ENCODE data around the gene GNAQ.

The GNAQ gene

DNA sequence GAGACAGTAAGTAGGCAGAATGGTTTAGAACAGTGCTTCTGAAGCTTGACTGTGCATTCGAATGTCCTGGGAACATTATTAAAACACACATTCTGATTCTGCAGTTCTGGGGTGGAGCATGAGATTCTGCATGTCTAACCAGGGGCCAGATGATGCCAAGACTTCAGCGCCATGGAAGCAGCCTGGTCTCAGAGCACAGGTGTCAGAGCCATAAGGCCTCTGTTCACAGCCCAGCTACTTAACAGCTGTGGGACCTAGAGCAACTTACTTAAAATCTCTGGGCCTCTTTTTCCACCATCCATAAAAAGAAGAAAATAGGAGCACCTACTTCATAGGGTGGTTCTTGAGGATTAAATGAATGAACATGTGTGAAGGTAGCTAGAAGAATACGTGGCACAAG is 84.0 kb downstream of the GNAQ start:
- DNase-seq (ENCODE audit: low read depth) = no peak
- TF ChIP-seq, protein P1, sequence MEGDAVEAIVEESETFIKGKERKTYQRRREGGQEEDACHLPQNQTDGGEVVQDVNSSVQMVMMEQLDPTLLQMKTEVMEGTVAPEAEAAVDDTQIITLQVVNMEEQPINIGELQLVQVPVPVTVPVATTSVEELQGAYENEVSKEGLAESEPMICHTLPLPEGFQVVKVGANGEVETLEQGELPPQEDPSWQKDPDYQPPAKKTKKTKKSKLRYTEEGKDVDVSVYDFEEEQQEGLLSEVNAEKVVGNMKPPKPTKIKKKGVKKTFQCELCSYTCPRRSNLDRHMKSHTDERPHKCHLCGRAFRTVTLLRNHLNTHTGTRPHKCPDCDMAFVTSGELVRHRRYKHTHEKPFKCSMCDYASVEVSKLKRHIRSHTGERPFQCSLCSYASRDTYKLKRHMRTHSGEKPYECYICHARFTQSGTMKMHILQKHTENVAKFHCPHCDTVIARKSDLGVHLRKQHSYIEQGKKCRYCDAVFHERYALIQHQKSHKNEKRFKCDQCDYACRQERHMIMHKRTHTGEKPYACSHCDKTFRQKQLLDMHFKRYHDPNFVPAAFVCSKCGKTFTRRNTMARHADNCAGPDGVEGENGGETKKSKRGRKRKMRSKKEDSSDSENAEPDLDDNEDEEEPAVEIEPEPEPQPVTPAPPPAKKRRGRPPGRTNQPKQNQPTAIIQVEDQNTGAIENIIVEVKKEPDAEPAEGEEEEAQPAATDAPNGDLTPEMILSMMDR (conservative IDR thresholded peaks at IDR 0.05; ENCODE audit: low read depth, low read length) = no peak
- H3K4me3 ChIP-seq (ENCODE audit: low read length) = no peak overlapping the region

DNA sequence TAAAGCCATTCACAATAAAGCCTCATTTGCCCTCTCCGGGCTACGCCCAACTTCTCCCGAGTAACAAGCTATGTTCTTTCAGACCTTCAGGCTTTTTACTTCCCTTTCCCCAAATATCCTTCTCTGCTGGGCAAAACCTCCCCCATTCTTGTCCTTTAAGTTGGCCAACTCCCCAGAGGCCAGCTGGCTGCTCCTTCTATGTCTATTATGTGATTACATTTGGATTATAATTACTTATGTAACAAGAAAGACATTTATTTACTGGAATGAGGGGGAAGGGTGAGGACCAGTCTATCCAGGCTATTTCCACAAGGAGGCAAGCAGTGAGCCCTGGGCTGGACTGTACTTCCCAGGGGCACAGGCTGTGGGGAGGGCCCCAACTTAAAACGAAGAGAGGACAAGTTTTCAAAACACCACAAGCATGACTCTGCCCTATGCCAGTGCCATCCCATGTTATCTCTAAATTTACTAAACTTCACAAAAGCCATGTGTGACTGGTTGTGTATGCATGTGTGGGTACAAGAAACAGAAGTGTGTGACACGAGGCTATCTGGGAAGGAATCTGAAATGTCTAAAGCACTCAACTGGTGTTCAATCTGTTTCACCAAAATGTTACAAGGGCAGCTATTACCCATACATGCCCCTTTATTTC is 84.5 kb downstream of the GNAQ start:
- no peak overlapping the region for H3K4me3 ChIP-seq (ENCODE audit: low read length)
- TF ChIP-seq, protein P1 (conservative IDR thresholded peaks at IDR 0.05; ENCODE audit: low read depth, low read length) = no peak
- no peak for DNase-seq (ENCODE audit: low read depth)

DNA sequence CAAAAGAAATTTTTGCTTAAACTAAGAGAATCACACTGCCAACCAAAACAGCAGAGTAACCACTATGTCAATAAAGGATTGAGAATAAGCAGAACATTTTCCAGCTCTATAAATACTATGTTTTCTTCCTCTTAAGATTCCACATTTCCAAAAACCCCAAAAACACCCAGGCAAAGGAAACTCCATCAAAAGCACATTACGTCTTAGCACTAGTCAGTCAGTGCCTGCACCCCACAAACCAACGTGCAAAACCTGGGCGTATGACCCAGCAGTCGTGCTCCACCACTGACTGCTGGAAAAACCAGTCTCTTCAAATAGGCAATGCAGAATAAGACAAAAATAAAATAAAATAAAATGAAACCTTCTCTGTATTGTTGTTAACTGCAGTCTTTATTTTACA is 85.3 kb downstream of the GNAQ start:
- no peak overlapping the region for H3K4me3 ChIP-seq (ENCODE audit: low read length)
- TF ChIP-seq, protein P1 (conservative IDR thresholded peaks at IDR 0.05; ENCODE audit: low read depth, low read length) = no peak
- no peak for DNase-seq (ENCODE audit: low read depth)

DNA sequence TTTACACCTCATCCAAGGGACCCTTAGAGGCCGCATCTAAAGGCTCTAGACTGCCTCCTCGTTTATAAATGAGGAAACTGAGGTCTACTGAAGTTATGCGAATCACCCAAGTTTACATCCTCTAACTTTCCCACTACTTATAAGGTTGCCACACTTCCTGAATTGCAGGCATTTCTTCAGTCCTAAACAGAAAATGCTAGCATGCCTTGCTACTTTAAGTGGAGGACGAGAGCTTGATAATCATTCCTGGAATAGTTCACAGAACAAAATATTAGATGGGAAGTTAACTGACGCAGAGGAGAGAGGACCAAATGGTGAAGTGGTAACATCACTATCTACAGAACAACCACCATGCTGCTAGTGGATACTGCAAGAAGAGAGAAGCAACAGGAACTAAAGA is 85.8 kb downstream of the GNAQ start:
- DNase-seq (ENCODE audit: low read depth) = no peak
- H3K4me3 ChIP-seq (ENCODE audit: low read length) = no peak overlapping the region
- TF ChIP-seq, protein P1 (conservative IDR thresholded peaks at IDR 0.05; ENCODE audit: low read depth, low read length) = no peak

DNA sequence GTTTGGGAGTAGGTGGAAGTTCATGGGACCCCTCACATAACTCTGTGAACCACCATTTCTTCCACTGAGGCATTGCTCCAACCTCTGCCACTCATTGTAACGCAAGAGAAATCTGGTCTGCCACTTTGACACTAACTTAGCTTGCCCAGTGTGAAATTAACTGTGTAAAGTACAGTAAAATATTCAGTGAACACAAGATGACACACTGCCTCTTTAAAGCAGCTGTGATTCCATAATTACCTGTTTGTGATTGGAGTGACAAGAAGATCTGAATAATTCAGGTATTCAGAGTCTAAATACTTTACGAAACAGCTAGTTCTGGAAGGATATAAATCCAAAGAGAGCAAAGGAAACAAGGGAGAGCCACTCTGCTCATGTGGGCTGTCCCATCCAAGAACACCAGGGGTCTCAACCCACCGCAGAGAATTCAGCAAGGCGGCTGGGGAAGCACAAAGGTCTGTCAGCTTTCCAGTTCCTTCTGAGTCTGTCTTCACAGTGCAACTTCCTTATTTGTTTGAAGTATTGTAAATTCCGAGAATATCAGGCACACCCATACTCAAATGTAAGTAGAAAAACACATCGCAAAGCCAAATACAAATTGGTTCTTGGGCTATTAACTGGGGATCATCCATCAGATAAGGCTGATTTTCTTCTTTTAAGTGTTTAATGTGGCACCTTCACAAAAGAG is 86.9 kb downstream of the GNAQ start:
- no peak for DNase-seq (ENCODE audit: low read depth)
- no peak overlapping the region for H3K4me3 ChIP-seq (ENCODE audit: low read length)
- TF ChIP-seq, protein P1 (conservative IDR thresholded peaks at IDR 0.05; ENCODE audit: low read depth, low read length) = no peak

DNA sequence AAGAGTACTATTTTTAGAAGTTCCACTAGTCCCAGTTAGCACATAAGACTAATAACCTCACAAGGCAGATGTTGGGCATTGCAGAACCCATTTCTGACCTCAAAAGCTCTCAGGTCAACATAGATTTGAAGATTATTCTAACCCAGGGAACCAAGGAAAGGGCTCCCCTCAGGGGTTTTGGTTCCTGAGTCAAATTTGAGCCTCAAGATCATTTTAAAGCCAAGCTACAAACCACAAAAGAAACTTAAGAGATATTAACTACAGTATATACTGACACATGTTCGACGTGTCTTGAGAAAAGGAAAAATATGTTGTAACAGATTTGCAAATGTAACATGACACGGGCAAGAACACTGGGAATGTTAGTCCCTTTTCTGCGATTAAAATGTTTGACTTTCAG is 88.6 kb downstream of the GNAQ start:
- no peak for DNase-seq (ENCODE audit: low read depth)
- TF ChIP-seq, protein P1 (conservative IDR thresholded peaks at IDR 0.05; ENCODE audit: low read depth, low read length) = no peak
- H3K4me3 ChIP-seq (ENCODE audit: low read length) = no peak overlapping the region

DNA sequence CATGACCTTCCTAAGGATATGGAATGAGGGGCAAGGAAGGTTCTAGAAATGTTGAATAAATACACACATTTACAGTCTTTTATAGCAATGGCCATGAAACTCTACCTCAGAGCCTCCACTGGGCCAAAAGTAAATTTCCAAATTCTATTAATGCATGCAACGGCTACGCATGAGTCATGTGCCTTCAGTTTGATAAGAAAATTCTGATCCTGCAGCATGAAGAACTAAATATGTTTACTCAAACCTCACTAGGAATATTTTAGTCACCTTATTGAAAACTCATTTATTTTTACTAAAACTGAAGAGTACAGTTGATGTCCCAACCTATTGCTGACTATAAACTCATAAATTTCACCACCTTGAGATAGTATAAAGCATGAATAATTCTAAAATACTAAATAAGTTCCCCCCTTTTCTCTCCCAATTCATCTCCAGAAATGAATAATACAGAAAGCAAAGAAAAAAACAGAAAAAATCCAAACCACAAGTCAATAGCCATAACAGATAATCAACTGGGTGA is 92.4 kb downstream of the GNAQ start:
- TF ChIP-seq, protein P1 (conservative IDR thresholded peaks at IDR 0.05; ENCODE audit: low read depth, low read length) = no peak
- no peak for DNase-seq (ENCODE audit: low read depth)
- H3K4me3 ChIP-seq (ENCODE audit: low read length) = no peak overlapping the region
